Measurements from ENCODE around the gene SYT2. TPM values are rescaled to one million over a fixed set of nuclear protein-coding genes. Genes with fewer than 3 reads are reported as not detected.
A peak's percentile ranks its signal among the peaks of the same experiment; 100 is the strongest.

SYT2 gene
- total RNA-seq, 1 experiment from 2014 or later = not detected

GRCh38 chr1:202577381-202577780 is 132.9 kb downstream of the SYT2 start:
- CTCF ChIA-PET = interaction anchor here (0.9 to 1.3 kb wide), 4 partner anchors 8 to 142 kb away, joined by 3 to 13 read pairs (median 4); no protein-coding TSS in a partner anchor
- DNase-seq = no peak

GRCh38 chr1:202576816-202577215 is 133.4 kb downstream of the SYT2 start:
- H3K36me3 Mint-ChIP-seq (ENCODE audit: insufficient read depth, unreplicated experiment) = no peaks in the 10 kb centered on the region
- H3K4me1 Mint-ChIP-seq (ENCODE audit: low read depth, unreplicated experiment) = peaks cover 23% of the 10 kb centered on the region
- no peaks in the 10 kb centered on the region for H3K27me3 Mint-ChIP-seq (ENCODE audit: unreplicated experiment)
- BruUV-seq (replicated peaks) = no TSS peak
- peak; percentile 36 for DNase-seq
- intact Hi-C loops (cut with micrococcal nuclease; ENCODE audit: unreplicated experiment) = loop anchor here (10.0 kb wide), 1 partner anchor 112 kb away; no protein-coding TSS in a partner anchor
- no peak overlapping the region for H3K27ac Mint-ChIP-seq (ENCODE audit: unreplicated experiment)
- H3K4me3 Mint-ChIP-seq (ENCODE audit: low read depth, unreplicated experiment) = no peak overlapping the region
- no peaks in the 10 kb centered on the region for H3K9me3 Mint-ChIP-seq (ENCODE audit: low read depth, unreplicated experiment)
- CTCF ChIA-PET = interaction anchor here (0.8 to 1.3 kb wide), 4 partner anchors 9 to 151 kb away, joined by 3 to 5 read pairs (median 4); no protein-coding TSS in a partner anchor
- TF ChIP-seq CTCF (IDR thresholded peaks at IDR 0.05; ENCODE audit: unreplicated experiment) = no peak

More at GRCh38 chr1:202577381-202577780, 132.9 kb downstream of the SYT2 start:
- H3K9me3 Mint-ChIP-seq (ENCODE audit: low read depth, unreplicated experiment) = no peaks in the 10 kb centered on the region
- H3K36me3 Mint-ChIP-seq (ENCODE audit: insufficient read depth, unreplicated experiment) = no peaks in the 10 kb centered on the region
- no peak overlapping the region for H3K27ac Mint-ChIP-seq (ENCODE audit: unreplicated experiment)
- H3K4me3 Mint-ChIP-seq (ENCODE audit: low read depth, unreplicated experiment) = no peak overlapping the region
- no peaks in the 10 kb centered on the region for H3K27me3 Mint-ChIP-seq (ENCODE audit: unreplicated experiment)
- no peak for TF ChIP-seq CTCF (IDR thresholded peaks at IDR 0.05; ENCODE audit: unreplicated experiment)
- BruUV-seq (replicated peaks) = no TSS peak
- H3K4me1 Mint-ChIP-seq (ENCODE audit: low read depth, unreplicated experiment) = peaks cover 23% of the 10 kb centered on the region
- intact Hi-C loops (cut with micrococcal nuclease; ENCODE audit: unreplicated experiment) = loop anchor here (10.0 kb wide), 1 partner anchor 113 kb away; no protein-coding TSS in a partner anchor

- Mint-ChIP-seq H3K27ac (ENCODE audit: unreplicated experiment) (no peak overlapping the region), H3K27me3 (ENCODE audit: unreplicated experiment) (no peaks in the 10 kb centered on the region), H3K36me3 (ENCODE audit: insufficient read depth, unreplicated experiment) (no peaks in the 10 kb centered on the region), H3K4me3 (ENCODE audit: low read depth, unreplicated experiment) (no peak overlapping the region), H3K4me1 (ENCODE audit: low read depth, unreplicated experiment) (peaks cover 23% of the 10 kb centered on the region), H3K9me3 (ENCODE audit: low read depth, unreplicated experiment) (no peaks in the 10 kb centered on the region)
- intact Hi-C loops (cut with micrococcal nuclease; ENCODE audit: unreplicated experiment) = loop anchor here (10.0 kb wide), 1 partner anchor 111 kb away; no protein-coding TSS in a partner anchor
- BruUV-seq (replicated peaks) = no TSS peak
- no peak for DNase-seq
- CTCF ChIA-PET = interaction anchor here (0.8 to 1.3 kb wide), 3 partner anchors 10 to 151 kb away, joined by 3 to 4 read pairs (median 3); no protein-coding TSS in a partner anchor
- no peak for TF ChIP-seq CTCF (IDR thresholded peaks at IDR 0.05; ENCODE audit: unreplicated experiment)
Observed at GRCh38 chr1:202575918-202576653, 134.2 kb downstream of the SYT2 start.

GRCh38 chr1:202572867-202573266 is 137.4 kb downstream of the SYT2 start:
- Mint-ChIP-seq H3K36me3 (ENCODE audit: insufficient read depth, unreplicated experiment) (peaks cover 7% of the 10 kb centered on the region), H3K27ac (ENCODE audit: unreplicated experiment) (no peak overlapping the region), H3K4me1 (ENCODE audit: low read depth, unreplicated experiment) (peaks cover 4% of the 10 kb centered on the region), H3K4me3 (ENCODE audit: low read depth, unreplicated experiment) (no peak overlapping the region), H3K27me3 (ENCODE audit: unreplicated experiment) (no peaks in the 10 kb centered on the region), H3K9me3 (ENCODE audit: low read depth, unreplicated experiment) (no peaks in the 10 kb centered on the region)
- DNase-seq = no peak
- intact Hi-C loops (cut with micrococcal nuclease; ENCODE audit: unreplicated experiment) = loop anchor here (5.0 to 10.0 kb wide), 2 partner anchors 108 to 231 kb away; partner anchors contain the start of gene UBE2T
- CTCF ChIA-PET = no interaction called here
- TF ChIP-seq CTCF (IDR thresholded peaks at IDR 0.05; ENCODE audit: unreplicated experiment) = no peak
- BruUV-seq (replicated peaks) = no TSS peak

All from Calu3 (cell line).